ENCODE measurements around the gene PLCL1. TPM values are rescaled to one million over a fixed set of nuclear protein-coding genes. Genes with fewer than 3 reads are reported as not detected.

Gene PLCL1
- total RNA-seq, 1 donor from 2014 or later = 0.08 TPM

- Histone ChIP-seq H3K36me3 (ENCODE audit: control insufficient read depth, insufficient read depth, low read length) (no peaks in the 10 kb centered on the region), H3K27me3 (ENCODE audit: control insufficient read depth, insufficient read depth, low read length) (no peaks in the 10 kb centered on the region), H3K4me3 (ENCODE audit: low read depth, low read length) (no peak overlapping the region)
- no peak for TF ChIP-seq CTCF (IDR thresholded peaks at IDR 0.05; ENCODE audit: insufficient read depth, low read length, poor library complexity, severe bottlenecking)
- no peak for DNase-seq (ENCODE audit: low read depth)
Measured at GRCh38 chr2:198036029-198036879, 231.9 kb downstream of the PLCL1 start.

GRCh38 chr2:198040835-198041234 is 236.4 kb downstream of the PLCL1 start:
- DNase-seq (ENCODE audit: low read depth) = no peak
- H3K4me3 ChIP-seq (ENCODE audit: low read depth, low read length) = no peak overlapping the region
- H3K27me3 ChIP-seq (ENCODE audit: control insufficient read depth, insufficient read depth, low read length) = no peaks in the 10 kb centered on the region
- no peaks in the 10 kb centered on the region for H3K36me3 ChIP-seq (ENCODE audit: control insufficient read depth, insufficient read depth, low read length)
- no peak for TF ChIP-seq CTCF (IDR thresholded peaks at IDR 0.05; ENCODE audit: insufficient read depth, low read length, poor library complexity, severe bottlenecking)

- Histone ChIP-seq H3K27me3 (ENCODE audit: control insufficient read depth, insufficient read depth, low read length) (no peaks in the 10 kb centered on the region), H3K4me3 (ENCODE audit: low read depth, low read length) (no peak overlapping the region), H3K36me3 (ENCODE audit: control insufficient read depth, insufficient read depth, low read length) (no peaks in the 10 kb centered on the region)
- DNase-seq (ENCODE audit: low read depth) = no peak
- no peak for TF ChIP-seq CTCF (IDR thresholded peaks at IDR 0.05; ENCODE audit: insufficient read depth, low read length, poor library complexity, severe bottlenecking)
Measured at GRCh38 chr2:198042189-198042588, 237.8 kb downstream of the PLCL1 start.

GRCh38 chr2:198044777-198045176 is 240.4 kb downstream of the PLCL1 start:
- TF ChIP-seq CTCF (IDR thresholded peaks at IDR 0.05; ENCODE audit: insufficient read depth, low read length, poor library complexity, severe bottlenecking) = no peak
- DNase-seq (ENCODE audit: low read depth) = no peak
- no peaks in the 10 kb centered on the region for H3K36me3 ChIP-seq (ENCODE audit: control insufficient read depth, insufficient read depth, low read length)
- H3K27me3 ChIP-seq (ENCODE audit: control insufficient read depth, insufficient read depth, low read length) = no peaks in the 10 kb centered on the region
- H3K4me3 ChIP-seq (ENCODE audit: low read depth, low read length) = no peak overlapping the region

- H3K36me3 ChIP-seq (ENCODE audit: control insufficient read depth, insufficient read depth, low read length) = no peaks in the 10 kb centered on the region
- H3K4me3 ChIP-seq (ENCODE audit: low read depth, low read length) = no peak overlapping the region
- H3K27me3 ChIP-seq (ENCODE audit: control insufficient read depth, insufficient read depth, low read length) = no peaks in the 10 kb centered on the region
- DNase-seq (ENCODE audit: low read depth) = no peak
- no peak for TF ChIP-seq CTCF (IDR thresholded peaks at IDR 0.05; ENCODE audit: insufficient read depth, low read length, poor library complexity, severe bottlenecking)
Measured at GRCh38 chr2:198045227-198045626, 240.8 kb downstream of the PLCL1 start.

GRCh38 chr2:198052741-198053140 is 248.3 kb downstream of the PLCL1 start:
- no peak for DNase-seq (ENCODE audit: low read depth)
- Histone ChIP-seq H3K4me3 (ENCODE audit: low read depth, low read length) (no peak overlapping the region), H3K36me3 (ENCODE audit: control insufficient read depth, insufficient read depth, low read length) (no peaks in the 10 kb centered on the region), H3K27me3 (ENCODE audit: control insufficient read depth, insufficient read depth, low read length) (no peaks in the 10 kb centered on the region)
- TF ChIP-seq CTCF (IDR thresholded peaks at IDR 0.05; ENCODE audit: insufficient read depth, low read length, poor library complexity, severe bottlenecking) = no peak

Measured in kidney epithelial cell (primary cell).